ENCODE data around the gene RARS2. TPM values are rescaled to one million over a fixed set of nuclear protein-coding genes. Genes with fewer than 3 reads are reported as not detected.

RARS2 gene
- total RNA-seq, 6 donors from 2014 or later: 21.9 to 32.5 (median 23.7) TPM

DNA sequence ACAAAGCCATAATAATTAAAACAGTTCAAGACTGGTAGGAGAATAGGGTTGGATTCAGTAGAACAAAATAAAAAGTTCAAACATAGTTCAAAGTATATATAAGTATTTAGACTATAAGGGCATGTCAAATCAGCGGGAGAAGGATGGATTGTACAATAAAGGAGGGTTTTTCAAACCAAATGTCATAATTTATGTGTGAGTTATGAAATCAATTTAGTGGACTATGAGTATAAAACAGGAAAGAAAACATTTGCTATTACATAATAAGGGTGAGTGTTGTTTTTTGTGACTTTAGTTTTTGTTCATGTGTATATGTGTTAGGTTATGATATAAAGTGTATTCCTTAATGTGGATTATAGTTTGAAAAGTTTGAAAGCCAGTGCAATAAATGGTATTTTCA lies 10.8 kb upstream of the RARS2 start:
- ATAC-seq (ENCODE audit: low FRiP score in 2 of 2): no peak
- TF ChIP-seq EP300 (IDR thresholded peaks at IDR 0.05): no peak
- no peak for TF ChIP-seq POLR2A (IDR thresholded peaks at IDR 0.05)
- TF ChIP-seq POLR2AphosphoS5 (IDR thresholded peaks at IDR 0.05): no peak
- TF ChIP-seq, protein P1, sequence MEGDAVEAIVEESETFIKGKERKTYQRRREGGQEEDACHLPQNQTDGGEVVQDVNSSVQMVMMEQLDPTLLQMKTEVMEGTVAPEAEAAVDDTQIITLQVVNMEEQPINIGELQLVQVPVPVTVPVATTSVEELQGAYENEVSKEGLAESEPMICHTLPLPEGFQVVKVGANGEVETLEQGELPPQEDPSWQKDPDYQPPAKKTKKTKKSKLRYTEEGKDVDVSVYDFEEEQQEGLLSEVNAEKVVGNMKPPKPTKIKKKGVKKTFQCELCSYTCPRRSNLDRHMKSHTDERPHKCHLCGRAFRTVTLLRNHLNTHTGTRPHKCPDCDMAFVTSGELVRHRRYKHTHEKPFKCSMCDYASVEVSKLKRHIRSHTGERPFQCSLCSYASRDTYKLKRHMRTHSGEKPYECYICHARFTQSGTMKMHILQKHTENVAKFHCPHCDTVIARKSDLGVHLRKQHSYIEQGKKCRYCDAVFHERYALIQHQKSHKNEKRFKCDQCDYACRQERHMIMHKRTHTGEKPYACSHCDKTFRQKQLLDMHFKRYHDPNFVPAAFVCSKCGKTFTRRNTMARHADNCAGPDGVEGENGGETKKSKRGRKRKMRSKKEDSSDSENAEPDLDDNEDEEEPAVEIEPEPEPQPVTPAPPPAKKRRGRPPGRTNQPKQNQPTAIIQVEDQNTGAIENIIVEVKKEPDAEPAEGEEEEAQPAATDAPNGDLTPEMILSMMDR (IDR thresholded peaks at IDR 0.05): no peak
- Histone ChIP-seq H3K27me3 (no peaks in the 10 kb centered on the region), H3K9me3 (no peaks in the 10 kb centered on the region), H3K27ac (no peak overlapping the region), H3K4me1 (no peaks in the 10 kb centered on the region), H3K4me3 (no peak overlapping the region), H3K36me3 (peaks cover 0 to 17% (median 2%) of the 10 kb centered on the region in 4 donors)
- WGBS, 2 donors: 69 to 71% methylated on average over 1 of the region's 1 CpG
- no peak for DNase-seq

DNA sequence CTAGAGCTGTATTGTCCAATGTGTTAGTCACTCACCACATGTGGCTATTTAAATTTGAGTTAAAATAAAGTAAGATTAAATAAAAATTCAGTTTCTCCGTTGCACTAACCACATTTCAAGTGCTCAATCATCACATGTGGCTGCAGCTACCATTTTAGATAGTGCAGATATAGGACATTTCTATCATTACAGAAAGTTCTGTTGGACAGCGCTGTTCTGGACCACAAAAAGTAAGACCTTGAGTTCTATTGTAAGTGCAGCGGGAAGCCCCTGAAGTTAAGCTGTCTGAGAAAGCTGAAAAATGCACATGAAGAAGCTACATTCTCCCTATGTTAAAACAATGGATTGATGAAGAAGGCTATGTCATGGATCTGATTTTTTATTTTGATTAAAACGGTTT lies 1.2 kb upstream of the RARS2 start:
- ATAC-seq (ENCODE audit: low FRiP score in 2 of 2): no peak
- TF ChIP-seq POLR2A (IDR thresholded peaks at IDR 0.05) (no peak), EP300 (IDR thresholded peaks at IDR 0.05) (no peak), POLR2AphosphoS5 (IDR thresholded peaks at IDR 0.05) (no peak)
- TF ChIP-seq, protein P1 (IDR thresholded peaks at IDR 0.05): no peak
- Histone ChIP-seq H3K4me1 (peaks cover 22 to 56% (median 33%) of the 10 kb centered on the region in 4 donors), H3K36me3 (peaks cover 0 to 18% (median 0%) of the 10 kb centered on the region in 4 donors), H3K27me3 (no peaks in the 10 kb centered on the region), H3K27ac (no peak overlapping the region), H3K9me3 (no peaks in the 10 kb centered on the region), H3K4me3 (peak overlapping the region in 2 of 4 donors; percentile 74 to 76)
- WGBS, 2 donors: 68 to 70% methylated on average over 4 of the region's 4 CpGs
- no peak for DNase-seq

DNA sequence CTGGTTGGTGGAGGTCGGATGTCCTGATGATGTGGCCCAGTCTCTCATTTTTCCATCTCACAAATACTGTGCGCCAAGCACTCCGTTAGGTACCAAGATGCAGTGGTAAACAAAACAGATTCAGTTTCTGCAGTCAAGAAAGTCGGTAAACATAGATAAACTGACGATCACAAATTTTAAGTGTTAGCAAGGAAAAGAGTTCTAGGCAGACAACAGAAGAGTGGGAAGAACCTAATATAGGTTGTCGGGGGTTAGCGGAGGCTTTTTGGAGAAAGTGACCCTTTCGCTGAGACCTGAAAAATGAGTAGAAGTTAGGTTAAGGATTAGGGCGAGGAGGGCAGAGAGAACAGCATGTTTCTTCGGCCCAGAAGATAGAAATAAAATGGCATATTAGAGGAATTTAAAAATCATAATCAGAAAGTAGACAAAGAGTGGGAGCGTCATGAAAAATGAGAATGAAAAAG lies 662 bp upstream of the RARS2 start:
- Histone ChIP-seq H3K27ac (peak overlapping the region; percentile 87 to 93 (median 90)), H3K27me3 (no peaks in the 10 kb centered on the region), H3K4me3 (peak overlapping the region; percentile 65 to 91 (median 75)), H3K4me1 (peaks cover 22 to 61% (median 36%) of the 10 kb centered on the region in 4 donors), H3K36me3 (peaks cover 0 to 12% (median 0%) of the 10 kb centered on the region in 4 donors), H3K9me3 (no peaks in the 10 kb centered on the region)
- no peak for ATAC-seq (ENCODE audit: low FRiP score in 2 of 2)
- TF ChIP-seq, protein P1 (IDR thresholded peaks at IDR 0.05): no peak
- TF ChIP-seq POLR2AphosphoS5 (IDR thresholded peaks at IDR 0.05): no peak
- no peak for TF ChIP-seq POLR2A (IDR thresholded peaks at IDR 0.05)
- no peak for TF ChIP-seq EP300 (IDR thresholded peaks at IDR 0.05)
- 3% methylated on average over 11 of the region's 11 CpGs for WGBS, 2 donors
- no peak for DNase-seq

DNA sequence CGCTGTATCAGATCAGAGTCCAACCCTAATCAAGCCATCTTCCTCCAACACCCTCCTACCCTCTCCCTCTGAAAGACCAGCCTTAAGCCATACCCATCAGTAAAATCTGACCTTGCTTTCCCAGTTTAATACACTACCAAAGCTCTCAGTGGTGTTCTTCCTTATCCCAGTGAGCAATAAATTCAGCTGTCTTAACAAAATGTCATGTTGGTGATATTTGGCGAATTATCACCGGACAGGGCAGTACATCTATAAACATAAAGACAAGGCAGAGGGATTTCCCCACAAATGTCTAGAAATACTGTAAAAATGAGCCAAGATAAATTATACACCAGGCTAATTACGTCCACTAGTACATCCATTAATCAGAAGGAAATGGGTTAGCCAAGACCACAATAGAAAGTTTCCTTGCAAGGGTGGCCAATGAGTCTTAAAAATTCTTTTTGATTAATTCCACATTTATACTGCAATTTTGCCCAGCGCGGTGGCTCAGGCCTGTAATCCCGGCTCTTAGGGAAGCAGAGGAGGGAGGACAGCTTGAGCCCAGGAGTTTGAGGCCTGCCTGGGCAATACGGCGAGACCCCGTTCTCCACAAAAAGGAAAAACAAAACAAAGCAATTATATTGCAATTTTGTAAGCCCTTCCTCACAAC lies 905 bp downstream of the RARS2 start:
- Histone ChIP-seq H3K27me3 (no peaks in the 10 kb centered on the region), H3K27ac (peak overlapping the region; percentile 87 to 93 (median 90)), H3K36me3 (peaks cover 0 to 8% (median 0%) of the 10 kb centered on the region in 4 donors), H3K4me1 (peaks cover 22 to 65% (median 36%) of the 10 kb centered on the region in 4 donors), H3K9me3 (no peaks in the 10 kb centered on the region), H3K4me3 (peak overlapping the region; percentile 74 to 92 (median 84))
- DNase-seq (no peak), ATAC-seq (ENCODE audit: low FRiP score in 2 of 2) (no peak)
- WGBS, 2 donors: 34 to 40% methylated on average over 10 of the region's 10 CpGs
- no peak for TF ChIP-seq EP300 (IDR thresholded peaks at IDR 0.05)
- TF ChIP-seq, protein P1 (IDR thresholded peaks at IDR 0.05): no peak
- TF ChIP-seq POLR2A (IDR thresholded peaks at IDR 0.05): no peak
- TF ChIP-seq POLR2AphosphoS5 (IDR thresholded peaks at IDR 0.05): no peak

All from upper lobe of left lung (tissue), 6 donors.